ENCODE results near the gene GRIN2C.

The GRIN2C gene

DNA sequence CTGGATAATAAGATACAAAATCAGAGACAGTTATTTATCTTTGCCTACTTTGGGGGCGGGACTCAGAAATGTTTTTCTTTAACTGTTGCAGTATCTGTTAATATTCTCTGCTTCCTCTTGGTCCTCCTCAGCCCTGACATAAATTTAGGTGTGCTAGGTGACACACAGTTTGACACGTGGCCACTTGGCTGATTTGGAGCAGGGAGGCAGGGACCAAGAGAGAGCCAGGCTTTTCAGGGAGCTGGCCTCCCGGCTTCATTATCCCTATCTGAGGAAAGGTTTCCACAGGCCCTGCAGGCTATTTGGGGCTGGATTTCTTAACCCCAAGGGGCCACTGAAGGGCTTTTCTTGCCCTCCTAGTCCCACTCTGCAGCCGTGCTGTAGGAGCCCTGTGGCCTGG is 63.5 kb downstream of the GRIN2C start:
- no peak for DNase-seq

DNA sequence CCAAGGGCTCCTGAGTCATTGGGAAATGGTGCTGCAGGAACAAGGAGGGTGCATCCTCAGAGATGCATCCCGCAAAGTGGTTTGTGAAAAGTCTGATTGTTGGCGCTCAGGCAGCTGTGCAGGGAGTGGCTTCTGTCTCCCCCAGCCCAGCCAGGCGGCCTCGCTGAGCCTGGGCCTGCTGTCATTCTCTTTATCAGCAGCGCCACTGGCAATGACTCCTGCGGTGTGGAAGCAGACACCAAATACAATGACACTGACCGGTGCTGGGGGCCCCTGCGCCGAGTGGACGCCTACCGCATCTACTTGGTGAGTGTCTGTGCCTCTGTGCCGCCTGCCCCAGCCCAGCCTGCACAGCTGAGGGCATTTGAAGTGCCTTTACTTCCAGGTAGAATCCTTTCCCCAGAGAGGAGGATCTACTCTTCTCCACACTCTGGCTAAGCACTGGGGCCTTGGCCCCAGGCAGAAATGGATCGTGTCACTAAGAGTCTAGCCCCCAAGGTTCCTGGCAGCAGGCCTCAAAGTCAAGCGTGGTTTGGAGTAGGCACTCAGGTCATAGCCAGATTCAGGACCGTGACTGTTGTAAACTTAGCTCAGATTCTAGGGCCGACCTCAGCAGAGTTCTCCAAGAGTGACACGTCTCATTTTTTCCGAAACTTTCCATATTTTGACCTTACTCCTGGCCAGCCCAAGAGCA is 64.2 kb downstream of the GRIN2C start:
- DNase-seq: no peak

DNA sequence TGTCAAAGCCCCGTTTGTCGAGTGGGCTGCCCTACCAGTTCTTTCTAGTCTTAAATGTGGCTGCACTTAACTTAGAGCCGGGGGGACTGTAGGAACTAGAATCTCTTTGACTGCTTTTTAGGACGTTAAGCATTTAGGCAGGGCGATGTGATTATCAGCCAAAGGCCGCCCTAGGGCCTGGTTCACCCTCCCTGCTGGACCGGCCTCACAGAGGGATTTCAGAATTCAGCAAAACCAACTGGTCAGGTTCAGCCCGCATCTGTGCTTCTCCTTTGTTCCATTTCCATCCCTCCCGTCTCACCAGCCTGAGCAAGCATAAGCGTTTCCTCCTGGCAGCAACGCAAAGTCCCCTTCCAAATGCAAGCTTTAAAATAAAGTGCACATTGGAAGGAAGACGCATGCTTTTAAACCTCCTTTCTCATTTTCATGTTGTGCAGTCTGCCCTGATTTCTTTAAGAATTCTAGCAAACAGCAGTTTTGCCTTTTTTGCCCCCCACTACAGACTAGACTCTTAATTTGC is 67.0 kb downstream of the GRIN2C start:
- no peak for DNase-seq

Data from activated T-cell treated with anti-CD3 and anti-CD28 coated beads for 4 hours (primary cell).